Measurements from ENCODE around the gene TMEM235.

TMEM235 gene

DNA sequence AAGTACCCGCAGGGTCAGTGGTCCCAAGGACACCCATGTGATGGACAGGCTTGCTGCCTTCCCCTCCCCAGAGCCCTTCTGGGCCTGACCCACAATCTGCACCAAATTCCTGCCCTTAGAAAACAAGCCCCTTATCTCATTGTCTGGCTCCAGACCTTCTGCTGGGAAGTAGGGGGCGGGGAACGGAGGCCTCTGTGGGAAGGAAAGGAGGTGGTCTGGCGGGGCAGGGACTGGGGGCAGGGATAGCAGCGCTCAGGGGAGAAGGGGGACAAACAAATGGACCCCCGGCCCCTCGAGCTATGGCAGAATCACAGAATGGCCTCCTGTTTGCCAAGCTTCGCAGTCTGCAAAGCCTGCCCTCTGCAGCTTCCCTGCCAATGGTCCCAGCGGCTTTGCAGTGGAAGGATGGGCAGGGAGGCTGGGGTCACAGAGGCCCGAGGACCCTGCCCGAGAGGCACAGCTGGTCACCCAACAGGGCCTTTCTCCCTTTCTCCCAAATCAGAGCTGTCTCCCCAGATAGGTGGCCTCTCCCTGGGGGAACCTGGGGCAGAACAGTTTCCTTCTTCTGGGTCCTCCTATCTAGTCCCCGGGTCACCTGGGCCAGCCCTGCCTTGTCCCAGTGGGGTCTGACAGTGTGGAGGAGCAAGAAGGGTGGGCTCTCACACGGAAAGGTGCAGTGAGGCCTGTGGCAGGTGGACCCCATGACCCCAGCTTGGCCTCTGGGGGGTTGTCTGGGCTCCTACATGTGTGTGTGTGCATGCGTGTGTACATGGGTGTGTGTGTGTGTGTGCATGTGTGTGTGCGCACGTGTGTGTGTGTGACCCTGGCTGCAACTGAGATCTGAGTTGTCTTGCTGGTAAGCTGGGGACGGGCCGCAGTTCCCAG is 25.5 kb downstream of the TMEM235 start:
- TF ChIP-seq, protein P1, sequence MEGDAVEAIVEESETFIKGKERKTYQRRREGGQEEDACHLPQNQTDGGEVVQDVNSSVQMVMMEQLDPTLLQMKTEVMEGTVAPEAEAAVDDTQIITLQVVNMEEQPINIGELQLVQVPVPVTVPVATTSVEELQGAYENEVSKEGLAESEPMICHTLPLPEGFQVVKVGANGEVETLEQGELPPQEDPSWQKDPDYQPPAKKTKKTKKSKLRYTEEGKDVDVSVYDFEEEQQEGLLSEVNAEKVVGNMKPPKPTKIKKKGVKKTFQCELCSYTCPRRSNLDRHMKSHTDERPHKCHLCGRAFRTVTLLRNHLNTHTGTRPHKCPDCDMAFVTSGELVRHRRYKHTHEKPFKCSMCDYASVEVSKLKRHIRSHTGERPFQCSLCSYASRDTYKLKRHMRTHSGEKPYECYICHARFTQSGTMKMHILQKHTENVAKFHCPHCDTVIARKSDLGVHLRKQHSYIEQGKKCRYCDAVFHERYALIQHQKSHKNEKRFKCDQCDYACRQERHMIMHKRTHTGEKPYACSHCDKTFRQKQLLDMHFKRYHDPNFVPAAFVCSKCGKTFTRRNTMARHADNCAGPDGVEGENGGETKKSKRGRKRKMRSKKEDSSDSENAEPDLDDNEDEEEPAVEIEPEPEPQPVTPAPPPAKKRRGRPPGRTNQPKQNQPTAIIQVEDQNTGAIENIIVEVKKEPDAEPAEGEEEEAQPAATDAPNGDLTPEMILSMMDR (IDR thresholded peaks at IDR 0.05) = no peak
- Histone ChIP-seq H3K4me3 (ENCODE audit: low read depth in 1 of 2, low read length in 1 of 2) (peak overlapping the region; percentile 37 to 64), H3K27ac (no peak overlapping the region), H3K36me3 (no peaks in the 10 kb centered on the region), H3K9me3 (no peaks in the 10 kb centered on the region), H3K27me3 (peaks cover 2% of the 10 kb centered on the region), H3K4me1 (ENCODE audit: control insufficient read depth in 1 of 2, insufficient read depth in 1 of 2, low read depth in 1 of 2, low read length in 1 of 2) (peaks cover 44 to 83% of the 10 kb centered on the region in 2 experiments)

DNA sequence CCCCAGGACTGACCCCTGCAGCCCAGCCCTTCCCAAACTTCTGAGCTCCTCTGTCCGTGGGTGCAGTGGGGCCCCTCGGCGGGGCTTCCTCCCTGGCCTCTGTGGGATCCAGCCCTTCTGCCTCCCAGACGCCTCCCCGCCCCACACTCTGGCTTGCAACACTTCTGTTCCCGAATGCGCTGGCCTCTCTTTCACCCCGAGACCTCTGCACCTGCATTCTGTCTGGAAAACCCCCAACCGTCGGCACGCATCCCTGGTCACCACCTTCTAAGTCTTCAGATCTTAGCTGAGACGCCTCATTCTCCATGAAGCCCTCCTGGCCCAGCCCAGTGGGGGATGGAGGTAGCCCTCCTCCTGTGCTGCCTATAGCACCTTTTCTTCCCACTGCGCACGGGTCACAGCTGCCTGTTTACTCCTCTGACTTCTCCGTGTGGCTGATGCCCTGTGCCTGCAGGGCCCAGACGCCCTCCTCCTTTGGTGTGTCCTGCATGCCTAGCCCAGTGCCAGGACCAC is 26.4 kb downstream of the TMEM235 start:
- Histone ChIP-seq H3K36me3 (no peaks in the 10 kb centered on the region), H3K9me3 (no peaks in the 10 kb centered on the region), H3K4me3 (ENCODE audit: low read depth in 1 of 2, low read length in 1 of 2) (peak overlapping the region; percentile 37 to 64), H3K4me1 (ENCODE audit: control insufficient read depth in 1 of 2, insufficient read depth in 1 of 2, low read depth in 1 of 2, low read length in 1 of 2) (peaks cover 46 to 88% of the 10 kb centered on the region in 2 experiments), H3K27ac (peak overlapping the region; percentile 18), H3K27me3 (no peaks in the 10 kb centered on the region)
- TF ChIP-seq, protein P1 (IDR thresholded peaks at IDR 0.05) = no peak

DNA sequence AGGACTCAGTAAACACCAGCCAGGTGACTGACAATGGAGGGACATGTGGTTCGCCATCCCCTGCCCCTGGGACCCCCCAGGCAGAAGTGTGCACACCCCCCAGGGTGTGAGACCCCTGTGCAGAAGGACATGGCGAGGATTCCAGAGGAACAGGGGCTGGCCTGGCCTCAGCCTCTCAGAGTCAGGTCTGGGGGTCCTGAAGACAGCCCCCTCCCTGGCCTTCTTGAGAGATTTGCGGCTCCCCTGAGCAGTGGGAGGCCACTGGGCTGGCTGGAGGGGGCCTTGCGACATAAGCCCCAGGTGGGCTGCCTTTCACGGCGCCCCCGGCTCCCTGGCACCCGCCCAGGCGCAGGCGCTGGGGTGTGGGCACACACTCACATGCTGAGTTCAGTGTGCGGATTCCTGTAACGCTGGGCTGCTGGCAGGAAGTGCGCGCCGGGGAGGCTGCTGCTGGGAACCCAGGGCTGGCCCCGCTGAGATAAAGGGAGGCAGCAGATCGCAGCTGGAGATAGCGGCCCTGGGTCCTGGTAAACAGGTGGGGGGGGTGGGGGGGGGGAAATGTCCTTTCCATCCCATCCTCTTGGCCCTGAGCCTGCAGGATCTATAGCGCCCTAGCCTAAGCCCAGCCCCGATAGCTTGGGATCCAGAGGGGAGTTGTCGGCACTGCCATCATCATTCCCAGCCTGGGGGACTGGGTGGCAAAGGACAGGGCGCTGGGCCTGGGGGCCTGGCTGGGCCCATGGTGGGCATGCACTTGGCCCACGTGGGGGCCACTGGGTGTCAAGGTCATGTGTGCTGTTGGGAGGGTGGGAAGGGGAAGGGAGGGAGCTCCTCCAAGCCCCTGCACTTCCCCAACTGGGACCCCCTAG is 27.1 kb downstream of the TMEM235 start:
- Histone ChIP-seq H3K27me3 (no peaks in the 10 kb centered on the region), H3K4me3 (ENCODE audit: low read depth in 1 of 2, low read length in 1 of 2) (peak overlapping the region; percentile 37 to 64), H3K4me1 (ENCODE audit: control insufficient read depth in 1 of 2, insufficient read depth in 1 of 2, low read depth in 1 of 2, low read length in 1 of 2) (peaks cover 53 to 95% of the 10 kb centered on the region in 2 experiments), H3K27ac (peak overlapping the region; percentile 18), H3K9me3 (no peaks in the 10 kb centered on the region), H3K36me3 (no peaks in the 10 kb centered on the region)
- TF ChIP-seq, protein P1 (IDR thresholded peaks at IDR 0.05) = no peak

DNA sequence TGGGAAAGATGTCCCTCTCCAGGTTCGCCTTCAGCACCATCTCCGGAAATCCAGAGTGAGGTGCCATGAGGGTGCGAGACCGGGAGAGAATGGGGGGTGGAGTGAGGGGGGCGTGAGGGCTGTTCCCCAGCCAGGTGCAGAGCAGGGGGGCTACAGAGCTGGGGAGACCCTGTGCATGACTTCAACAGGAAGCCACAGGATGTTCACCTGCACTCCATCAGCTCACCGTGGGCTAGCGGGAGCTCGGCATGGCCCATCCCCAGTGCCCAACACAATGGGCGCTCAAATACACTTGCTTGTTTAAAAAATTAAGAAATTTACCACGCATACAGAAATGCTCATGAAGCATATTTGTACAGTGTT is 27.7 kb downstream of the TMEM235 start:
- H3K27ac ChIP-seq = no peak overlapping the region
- TF ChIP-seq, protein P1 (IDR thresholded peaks at IDR 0.05) = no peak
- H3K9me3 ChIP-seq = no peaks in the 10 kb centered on the region
- H3K36me3 ChIP-seq = no peaks in the 10 kb centered on the region
- peaks cover 50 to 96% of the 10 kb centered on the region in 2 experiments for H3K4me1 ChIP-seq (ENCODE audit: control insufficient read depth in 1 of 2, insufficient read depth in 1 of 2, low read depth in 1 of 2, low read length in 1 of 2)
- peak overlapping the region; percentile 37 to 64 for H3K4me3 ChIP-seq (ENCODE audit: low read depth in 1 of 2, low read length in 1 of 2)
- H3K27me3 ChIP-seq = no peaks in the 10 kb centered on the region

DNA sequence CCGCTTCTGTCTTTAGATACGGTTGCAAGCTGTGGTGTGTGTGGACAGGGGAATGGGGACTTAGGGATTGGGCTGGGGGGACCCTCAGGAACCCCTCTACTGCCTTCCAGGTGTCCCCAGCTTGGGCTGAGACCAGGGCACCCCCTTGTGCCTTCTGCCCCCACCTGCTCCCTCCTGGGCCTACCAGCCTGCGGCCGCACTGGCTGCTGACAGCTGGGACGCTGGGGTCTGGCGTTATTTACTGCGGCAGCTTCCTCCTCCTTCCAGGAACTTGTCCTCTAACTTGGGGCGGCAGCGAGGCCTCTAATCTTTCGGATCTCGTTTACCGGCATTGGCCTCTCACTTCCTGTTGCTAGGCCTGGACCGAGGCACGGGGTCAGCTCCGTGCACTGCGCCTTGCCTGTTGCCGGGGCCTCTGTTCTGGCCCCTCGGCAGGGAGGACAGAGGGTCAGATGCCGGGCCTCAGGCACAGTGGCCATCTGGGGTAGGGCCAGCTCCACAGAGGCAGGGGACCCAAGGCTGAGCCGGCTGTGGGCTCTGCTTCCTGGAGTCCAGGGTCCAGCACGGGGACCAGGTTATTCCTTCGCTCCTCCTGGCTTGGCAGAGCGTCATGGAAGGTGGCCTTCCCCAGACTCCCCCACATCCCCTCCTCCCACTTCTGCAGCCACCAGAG is 31.8 kb downstream of the TMEM235 start:
- Histone ChIP-seq H3K4me3 (ENCODE audit: low read depth in 1 of 2, low read length in 1 of 2) (peak overlapping the region; percentile 8 to 12), H3K27ac (peak overlapping the region; percentile 41), H3K36me3 (no peaks in the 10 kb centered on the region), H3K4me1 (ENCODE audit: control insufficient read depth in 1 of 2, insufficient read depth in 1 of 2, low read depth in 1 of 2, low read length in 1 of 2) (peaks cover 22 to 59% of the 10 kb centered on the region in 2 experiments), H3K9me3 (no peaks in the 10 kb centered on the region), H3K27me3 (no peaks in the 10 kb centered on the region)
- TF ChIP-seq, protein P1 (IDR thresholded peaks at IDR 0.05) = no peak
